ENCODE data around the gene NUB1.

NUB1 gene

GRCh38 chr7:151406051-151406875, 64.7 kb downstream of the NUB1 start:
- ATAC-seq, result no peak
- no peak for DNase-seq

GRCh38 chr7:151406886-151407583, 65.4 kb downstream of the NUB1 start:
- ATAC-seq, result no peak
- no peak for DNase-seq

- ATAC-seq (no peak), DNase-seq (no peak)
Measured at GRCh38 chr7:151408498-151408838, 66.9 kb downstream of the NUB1 start.

- peak; percentile 24 for ATAC-seq
Measured at GRCh38 chr7:151408839-151409666, 67.4 kb downstream of the NUB1 start.

GRCh38 chr7:151409667-151410404, 68.2 kb downstream of the NUB1 start, which contains the start of gene WDR86:
Gene WDR86, minus strand, starts transcription at chr7:151410038. Its CDS starts 449 bp downstream, at chr7:151409589.
- DNase-seq, result no peak
- ATAC-seq, result no peak

More at GRCh38 chr7:151408839-151409666, 67.4 kb downstream of the NUB1 start:
- no peak for DNase-seq

GRCh38 chr7:151410405-151411390, 69.1 kb downstream of the NUB1 start:
- DNase-seq, result no peak
- no peak for ATAC-seq

GRCh38 chr7:151411551-151411950, 69.9 kb downstream of the NUB1 start:
- ATAC-seq (no peak), DNase-seq (no peak)

- DNase-seq (no peak), ATAC-seq (no peak)
Measured at GRCh38 chr7:151412318-151412717, 70.7 kb downstream of the NUB1 start.

GRCh38 chr7:151413241-151413640, 71.6 kb downstream of the NUB1 start:
- DNase-seq (no peak), ATAC-seq (no peak)

GRCh38 chr7:151415375-151416105, 73.9 kb downstream of the NUB1 start:
- no peak for ATAC-seq
- DNase-seq, result no peak

GRCh38 chr7:151416112-151416940, 74.7 kb downstream of the NUB1 start:
- DNase-seq, result no peak
- no peak for ATAC-seq

- ATAC-seq, result no peak
- no peak for DNase-seq
Measured at GRCh38 chr7:151416941-151417315, 75.3 kb downstream of the NUB1 start.

GRCh38 chr7:151420144-151420543, 78.5 kb downstream of the NUB1 start:
- DNase-seq (no peak), ATAC-seq (no peak)

GRCh38 chr7:151422212-151422611, 80.6 kb downstream of the NUB1 start:
- ATAC-seq, result no peak
- DNase-seq, result no peak

GRCh38 chr7:151423226-151423625, 81.6 kb downstream of the NUB1 start:
- ATAC-seq, result no peak
- DNase-seq, result no peak

GRCh38 chr7:151423936-151424335, 82.3 kb downstream of the NUB1 start:
- DNase-seq (no peak), ATAC-seq (no peak)

GRCh38 chr7:151424799-151425198, 83.2 kb downstream of the NUB1 start:
- no peak for ATAC-seq
- DNase-seq, result no peak

GRCh38 chr7:151425670-151426440, 84.2 kb downstream of the NUB1 start:
- DNase-seq, result no peak
- ATAC-seq, result no peak

Measured in stimulated activated naive CD8-positive, alpha-beta T cell treated with anti-CD3 and anti-CD28 coated beads, Interleukin-15, Interleukin-2, amounts not matched to agents 100 U/mL and 50 U/mL, for 24 hours (primary cell).